ENCODE results near the gene CCDC185.

The CCDC185 gene

GRCh38 chr1:223393275-223394214 is at the start of gene CCDC185:
TSS of gene CCDC185 (plus strand) at chr1:223393415. CDS start at chr1:223393476, 61 bp downstream.
- no peak for DNase-seq (ENCODE audit: low read depth)

DNA sequence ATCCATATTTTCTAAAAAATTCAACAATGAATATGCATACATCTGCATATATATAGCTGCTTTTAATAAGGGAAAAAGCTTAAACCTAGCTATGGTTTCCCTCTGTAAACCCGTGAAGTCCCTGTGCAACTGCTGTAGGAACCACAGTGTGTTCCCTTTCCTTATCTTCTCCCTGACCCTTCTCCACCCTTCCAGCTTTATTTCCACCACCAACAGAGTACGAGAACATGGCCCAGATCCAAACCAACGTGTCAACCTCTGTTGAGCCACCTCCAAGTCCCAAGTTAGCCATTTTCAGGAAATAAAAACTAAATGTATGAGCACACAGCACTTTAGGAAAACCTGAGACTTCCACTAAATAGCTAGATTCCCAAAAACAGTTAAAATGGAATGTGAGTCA is 49.5 kb upstream of the CCDC185 start:
- DNase-seq (ENCODE audit: low read depth): no peak

DNA sequence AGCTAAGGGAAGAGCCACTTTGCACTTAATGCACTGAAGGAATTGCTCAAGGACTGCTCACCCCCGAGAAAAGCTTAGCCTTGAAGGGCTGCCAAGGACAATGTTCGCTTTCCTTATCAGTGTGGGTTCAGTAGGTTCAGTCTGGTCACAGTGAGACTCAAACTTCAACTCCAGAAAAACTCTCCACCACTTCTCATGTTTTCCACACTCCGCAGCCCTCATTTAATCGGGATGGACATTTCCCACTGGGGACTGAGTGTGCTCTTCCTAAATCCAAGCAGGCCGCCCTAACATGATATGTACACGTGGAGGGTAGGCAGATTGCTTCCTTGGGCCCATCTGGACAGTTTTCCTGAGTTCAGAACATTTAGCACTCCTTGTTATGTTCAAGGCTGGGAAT is 48.7 kb upstream of the CCDC185 start:
- DNase-seq (ENCODE audit: low read depth): no peak

GRCh38 chr1:223345720-223346119 is 47.5 kb upstream of the CCDC185 start:
- no peak for DNase-seq (ENCODE audit: low read depth)

GRCh38 chr1:223346311-223346710 is 46.9 kb upstream of the CCDC185 start:
- DNase-seq (ENCODE audit: low read depth): no peak

GRCh38 chr1:223347583-223347982 is 45.6 kb upstream of the CCDC185 start:
- no peak for DNase-seq (ENCODE audit: low read depth)

GRCh38 chr1:223348439-223348838 is 44.8 kb upstream of the CCDC185 start:
- no peak for DNase-seq (ENCODE audit: low read depth)

DNA sequence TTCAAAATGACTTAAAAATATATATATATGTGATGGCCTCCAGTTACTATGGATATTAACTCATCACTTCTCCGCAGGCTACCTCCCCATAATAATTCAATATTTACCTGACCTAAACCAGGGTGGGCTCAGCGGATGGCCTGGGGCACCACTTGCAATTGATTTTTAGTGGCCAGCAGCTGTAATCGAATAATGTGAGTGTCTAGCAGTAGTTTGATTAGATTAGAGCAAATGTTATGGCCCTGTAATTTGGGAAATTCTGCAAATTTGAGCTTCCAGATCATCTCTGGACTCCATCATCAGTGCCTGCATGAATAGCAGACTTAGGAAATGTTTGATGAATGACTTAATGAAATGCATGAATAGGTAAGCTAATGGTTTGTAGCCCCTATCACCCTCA is 44.0 kb upstream of the CCDC185 start:
- DNase-seq (ENCODE audit: low read depth): no peak

DNA sequence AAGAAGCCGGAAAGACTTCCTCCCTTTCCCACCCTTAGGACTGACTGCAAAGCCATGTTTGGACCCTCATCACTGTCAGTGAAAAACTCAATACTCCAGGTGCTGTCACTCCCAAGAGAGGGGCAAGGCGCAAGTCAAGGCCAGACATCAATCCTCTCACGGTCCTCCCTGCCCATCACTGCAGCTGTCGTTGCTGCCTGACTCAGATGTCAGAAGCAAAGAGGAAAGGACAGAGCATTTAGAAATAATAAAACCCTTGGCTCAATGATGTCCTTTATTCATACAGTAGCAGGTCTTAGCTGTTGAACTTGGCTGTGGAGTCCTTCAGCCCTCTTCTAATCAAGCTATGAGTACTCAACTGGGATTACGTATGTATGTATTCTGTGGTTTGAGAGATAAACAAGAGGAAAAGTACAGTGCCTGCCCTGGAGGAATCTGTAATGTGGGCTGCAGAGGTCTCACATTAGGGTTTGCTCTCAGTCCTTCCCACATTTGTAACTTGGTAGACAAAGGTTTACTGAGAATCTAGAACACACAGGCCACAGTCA is 42.8 kb upstream of the CCDC185 start:
- DNase-seq (ENCODE audit: low read depth): peak; percentile 8

DNA sequence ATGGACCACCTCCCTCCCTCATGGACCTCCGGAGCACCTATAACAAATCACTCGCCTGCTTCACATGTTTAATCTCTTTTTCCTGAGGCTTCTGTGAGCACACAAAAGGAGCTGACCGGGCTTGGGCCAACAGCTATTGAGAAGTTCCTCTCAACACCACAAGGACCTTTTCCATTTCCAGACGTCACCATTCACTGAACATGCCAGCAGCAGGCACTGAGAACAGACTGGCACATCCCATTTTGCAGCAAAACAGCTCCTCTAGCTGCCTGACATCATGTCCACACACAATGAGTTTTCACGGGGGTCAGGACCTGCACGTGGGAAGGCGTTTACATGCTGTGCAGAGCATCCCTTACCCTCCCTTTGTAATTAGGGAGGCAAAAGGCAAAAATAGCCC is 40.3 kb upstream of the CCDC185 start:
- no peak for DNase-seq (ENCODE audit: low read depth)

GRCh38 chr1:223353939-223354338 is 39.3 kb upstream of the CCDC185 start:
- no peak for DNase-seq (ENCODE audit: low read depth)

- DNase-seq (ENCODE audit: low read depth): no peak
These were observed 37.5 kb upstream of the CCDC185 start for GRCh38 chr1:223355699-223356098.

DNA sequence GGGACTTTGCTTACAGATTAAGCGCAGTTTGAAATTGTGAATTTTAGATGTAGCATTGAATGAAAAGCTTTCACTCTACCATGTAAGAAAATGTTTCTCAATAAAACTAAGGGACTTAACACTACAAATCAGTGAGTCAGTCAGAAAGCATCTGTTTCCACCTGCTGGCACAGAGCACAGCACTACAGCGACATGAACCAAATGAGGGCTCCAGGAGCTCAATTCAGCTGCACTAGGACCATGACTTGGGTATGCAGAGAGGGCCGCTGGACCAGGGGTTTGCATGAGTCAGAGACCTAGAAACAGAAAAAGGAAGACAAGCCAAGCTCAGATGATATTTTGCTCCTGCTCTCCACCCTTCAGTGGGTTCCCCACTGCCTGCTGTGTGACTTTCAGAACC is 34.4 kb upstream of the CCDC185 start:
- no peak for DNase-seq (ENCODE audit: low read depth)

DNA sequence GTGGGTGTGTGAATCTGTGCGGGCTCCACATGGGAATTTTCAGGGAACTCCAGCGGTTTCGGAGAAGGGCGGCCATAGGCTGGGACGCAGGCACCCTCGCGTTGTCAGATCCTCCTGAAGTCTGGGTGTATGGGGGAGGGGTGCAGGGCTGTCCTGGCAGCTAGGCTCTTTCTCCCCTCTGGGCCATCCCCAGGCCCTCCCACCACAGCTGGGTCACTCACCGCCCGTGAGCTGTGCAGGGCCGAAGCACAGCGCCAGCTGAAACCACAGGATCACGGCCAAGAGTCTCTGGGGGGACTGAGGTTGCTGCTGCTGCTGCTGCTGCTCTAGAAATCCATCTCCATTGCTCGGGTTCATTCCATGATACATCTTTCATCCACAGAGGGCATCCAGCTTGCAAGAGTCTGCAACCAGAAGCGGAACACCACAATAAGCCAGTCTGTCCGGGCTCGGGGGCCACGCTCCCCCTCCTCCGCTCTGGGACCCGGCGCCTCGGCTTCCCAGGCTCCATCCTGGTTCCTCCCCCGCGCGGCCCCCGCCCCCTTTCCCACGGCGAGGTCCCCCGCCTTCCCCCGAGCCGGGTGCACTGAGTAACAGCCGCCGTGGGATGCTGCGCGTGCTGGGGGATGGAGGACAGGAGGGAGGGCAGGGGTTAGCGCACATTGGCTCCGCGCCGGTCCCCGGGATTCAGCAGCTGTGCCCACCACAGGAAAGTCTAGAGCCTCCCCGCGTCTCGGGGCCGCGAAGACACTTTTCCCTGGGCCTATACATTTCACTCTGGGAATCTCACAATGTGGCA is 30.0 kb upstream of the CCDC185 start:
- no peak for DNase-seq (ENCODE audit: low read depth)

DNA sequence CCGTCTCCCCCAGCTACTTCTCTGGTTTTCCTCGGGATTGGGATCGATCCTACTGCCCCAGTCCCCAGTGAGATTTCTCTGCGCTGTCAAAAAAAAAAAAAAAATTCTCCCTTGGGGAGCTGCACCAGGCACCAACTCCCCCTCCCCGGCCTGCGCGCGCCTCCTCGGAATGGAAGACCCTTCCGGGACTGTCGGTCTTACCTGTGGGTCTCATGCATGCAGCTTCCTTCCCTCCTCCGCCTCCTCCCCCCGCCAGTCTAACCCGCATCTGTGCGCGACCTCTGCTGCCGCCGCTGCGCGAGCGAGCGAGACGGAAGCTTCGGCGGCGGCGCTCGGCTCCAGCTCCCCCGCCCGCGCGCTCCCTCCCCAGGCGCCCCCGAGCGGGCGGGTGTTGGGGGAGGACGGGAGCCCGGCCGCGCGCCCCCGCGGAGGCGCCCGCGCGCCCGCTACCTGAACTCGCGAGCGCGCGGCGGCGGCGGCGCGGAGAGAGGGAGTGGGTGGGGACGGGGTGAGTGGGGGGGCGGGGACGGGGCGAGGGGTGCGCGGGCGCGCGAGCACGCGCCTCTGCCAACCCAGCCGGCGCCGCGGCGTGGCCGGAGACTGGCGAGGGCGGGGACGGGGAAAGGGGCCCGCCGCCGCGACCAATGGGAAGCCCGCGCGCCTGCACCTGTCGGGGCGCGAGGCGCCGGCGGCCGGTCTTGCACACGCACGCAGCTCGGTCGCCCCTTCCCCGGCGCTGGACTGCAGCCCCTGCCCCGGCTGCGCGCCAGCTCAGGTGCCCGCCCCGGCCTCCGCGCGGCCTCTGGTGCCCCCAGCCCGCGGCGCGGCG is 29.1 kb upstream of the CCDC185 start, which contains the start of gene SUSD4:
Gene SUSD4, minus strand, starts transcription at position 321 of the 829 bp plus-strand sequence. CDS start 751 bp downstream, outside the sequence.
- no peak for DNase-seq (ENCODE audit: low read depth)

GRCh38 chr1:223364685-223365382 is 28.4 kb upstream of the CCDC185 start:
- DNase-seq (ENCODE audit: low read depth): no peak

- no peak for DNase-seq (ENCODE audit: low read depth)
These were observed 19.1 kb upstream of the CCDC185 start for GRCh38 chr1:223374064-223374610.

GRCh38 chr1:223378754-223379153 is 14.5 kb upstream of the CCDC185 start:
- DNase-seq (ENCODE audit: low read depth): no peak

DNA sequence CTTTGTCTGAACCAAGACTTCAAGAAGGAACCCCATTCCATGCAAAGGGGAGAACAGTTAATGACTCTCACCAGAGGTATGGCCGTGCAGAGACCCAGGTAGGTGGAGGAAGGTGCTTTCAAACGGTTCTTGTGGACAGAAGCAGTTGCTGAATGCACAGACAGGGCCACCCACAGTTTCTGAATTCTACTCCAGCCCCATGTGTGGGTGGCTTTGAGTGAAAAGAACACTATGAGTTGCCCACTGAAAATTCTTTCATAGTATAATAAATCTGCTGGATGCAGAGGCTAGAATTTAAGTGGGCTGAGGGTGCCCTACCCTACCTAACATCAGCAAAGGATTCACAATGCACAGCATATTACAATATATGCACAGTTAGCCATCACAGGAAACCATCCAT is 7.2 kb upstream of the CCDC185 start:
- DNase-seq (ENCODE audit: low read depth): no peak

DNA sequence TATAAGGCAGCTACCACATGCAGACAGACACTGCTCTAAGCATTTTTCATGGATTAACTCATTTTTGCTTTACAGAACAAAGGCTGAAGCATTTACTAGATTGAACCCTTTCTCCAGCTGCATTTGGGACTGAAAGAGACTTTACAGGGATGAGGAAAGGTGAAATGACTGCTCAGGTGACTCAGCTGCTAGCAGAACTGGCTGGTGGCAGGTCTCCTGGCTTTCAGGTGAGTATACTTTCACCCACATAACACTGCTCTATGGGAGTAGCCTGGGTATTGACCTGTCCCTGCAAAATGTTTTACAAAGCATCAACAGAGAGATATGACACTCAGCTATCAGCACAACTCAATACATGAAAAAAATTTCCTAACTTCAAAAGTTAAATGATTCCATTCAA is 2.6 kb upstream of the CCDC185 start:
- no peak for DNase-seq (ENCODE audit: low read depth)

DNA sequence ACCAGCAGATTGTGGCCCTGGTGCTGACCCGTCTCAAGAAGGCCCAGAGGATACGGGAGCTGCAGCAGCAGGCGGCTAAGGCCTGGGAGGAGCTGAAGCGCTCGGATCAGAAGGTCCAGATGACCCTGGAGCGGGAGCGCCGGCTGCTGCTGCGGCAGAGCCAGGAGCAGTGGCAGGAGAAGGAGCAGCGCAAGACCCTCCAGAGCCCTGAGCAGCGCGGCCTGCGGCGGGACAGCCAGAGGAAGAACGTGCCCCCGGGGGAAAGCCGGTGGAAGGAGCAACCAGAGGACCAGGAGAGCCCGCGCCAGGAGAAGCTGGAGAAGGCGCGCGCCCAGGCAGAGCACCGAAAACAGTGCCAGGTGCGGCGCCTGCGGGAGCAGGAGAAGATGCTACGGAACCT is 1.0 kb downstream of the CCDC185 start:
- DNase-seq (ENCODE audit: low read depth): no peak

Measured in iris pigment epithelial cell (primary cell).